Measurements from ENCODE around the gene AGT. TPM values are rescaled to one million over a fixed set of nuclear protein-coding genes. Genes with fewer than 3 reads are reported as not detected.

AGT gene
- total RNA-seq, 1 experiment from 2014 or later = 0.93 TPM

GRCh38 chr1:230735447-230735846 lies 21.5 kb upstream of the AGT start:
- no peak overlapping the region; the same call in 1 of the 2 replicates for H3K4me2 ChIP-seq (ENCODE audit: low read length)
- BruUV-seq (replicated peaks) = no TSS peak
- RAD21 ChIA-PET (ENCODE audit: low non-redundant PET in 1 of 2, low total read pairs in 2 of 2, uncharacterized antibody in 2 of 2, unreplicated experiment in 2 of 2) = no interaction called here

More at GRCh38 chr1:230735447-230735846, 21.5 kb upstream of the AGT start:
- no peak overlapping the region for H3K9ac ChIP-seq (ENCODE audit: low read length)
- H2AFZ ChIP-seq (ENCODE audit: low read depth, low read length, poor library complexity, severe bottlenecking) = no peak overlapping the region
- no peaks in the 10 kb centered on the region for H3K79me2 ChIP-seq (ENCODE audit: insufficient read depth, low read length)
- CTCF ChIA-PET = interaction anchor here (1.1 kb wide), 1 partner anchor 63 kb away, joined by 5 read pairs; no protein-coding TSS in a partner anchor
- peak; percentile 29 for DNase-seq (ENCODE audit: low read depth, low spot score)
- no peaks in the 10 kb centered on the region for H3K36me3 ChIP-seq (ENCODE audit: control insufficient read depth in 1 of 2, insufficient read depth in 2 of 2, low read length in 2 of 2)
- no peaks in the 10 kb centered on the region for H4K20me1 ChIP-seq (ENCODE audit: insufficient read depth)
- intact Hi-C loops (cut with micrococcal nuclease) = no loop called here
- peak; percentile 90 for ATAC-seq
- no peaks in the 10 kb centered on the region for H3K9me3 ChIP-seq (ENCODE audit: control insufficient read depth in 1 of 2, insufficient read depth in 1 of 2, low read depth in 1 of 2, low read length in 2 of 2)
- POLR2A ChIA-PET = no interaction called here
- no peak overlapping the region for H3K27ac ChIP-seq (ENCODE audit: low read depth, low read length)
- peaks cover 0 to 5% of the 10 kb centered on the region in 2 experiments; a peak in 2 of 4 replicates for H3K4me1 ChIP-seq (ENCODE audit: control insufficient read depth in 1 of 2, insufficient read depth in 2 of 2, low read length in 2 of 2)
- 0 out of 2 replicates have a peak, but pooled peaks cover 4% of the 10 kb centered on the region for H3K27me3 ChIP-seq (ENCODE audit: insufficient read depth, low read length)
- TF ChIP-seq ZBTB33 (IDR thresholded peaks at IDR 0.05; ENCODE audit: extremely low read depth, insufficient replicate concordance, low read length) (no peak), REST (IDR thresholded peaks at IDR 0.05; ENCODE audit: low read depth) (no peak), FOSL1 (IDR thresholded peaks at IDR 0.05; ENCODE audit: low read depth) (peak; percentile 26; the same call in 1 of the 2 replicates), SIN3A (IDR thresholded peaks at IDR 0.05; ENCODE audit: low read depth) (no peak), ZNF274 (IDR thresholded peaks at IDR 0.05; ENCODE audit: low read depth, low read length) (no peak), ATF3 (IDR thresholded peaks at IDR 0.05) (no peak), TCF7L2 (IDR thresholded peaks at IDR 0.05; ENCODE audit: borderline replicate concordance, extremely low read depth, insufficient read depth, insufficient read length) (no peak), YY1 (IDR thresholded peaks at IDR 0.05; ENCODE audit: extremely low read depth, insufficient replicate concordance, low read depth, low read length) (no peak), SP1 (IDR thresholded peaks at IDR 0.05; ENCODE audit: low read depth) (0 out of 2 replicates have a peak, but pooled peaks have one; percentile 35), MAX (IDR thresholded peaks at IDR 0.05) (no peak), POLR2AphosphoS5 (IDR thresholded peaks at IDR 0.05; ENCODE audit: low read depth, low read length) (no peak), JUND (IDR thresholded peaks at IDR 0.05) (peak; percentile 18; the same call in 1 of the 2 replicates), EGR1 (IDR thresholded peaks at IDR 0.05; ENCODE audit: low read depth) (no peak), POLR2A (IDR thresholded peaks at IDR 0.05; ENCODE audit: borderline replicate concordance, extremely low read depth, insufficient read depth, insufficient read length) (no peak)
- no peak overlapping the region for H3K4me3 ChIP-seq (replicated peaks in 1 of 2; ENCODE audit: low read depth in 1 of 2, low read length in 2 of 2)
- no peaks in the 10 kb centered on the region for H3K9me2 ChIP-seq (ENCODE audit: insufficient read depth)
